Upper lobe of left lung (tissue), 6 donors: Measurements from ENCODE around the gene ICAM4. TPM values are rescaled to one million over a fixed set of nuclear protein-coding genes. Genes with fewer than 3 reads are reported as not detected.

ENCODE experiments used
- ATAC-seq, 2 donors: fragments of 200-7000 bp; cut with Tn5 transposase; one replicate each; pipeline ENCODE4 v1.9.1; 2022; ENCODE audit warnings: mild to moderate bottlenecking in 2 of 2, moderate library complexity in 2 of 2; ENCODE audit not compliant: low FRiP score in 2 of 2
- DNase-seq, 2 donors: peaks; one replicate each; pipeline ENCODE4 v3.0.0-alpha.2; 2019 to 2020
- H3K27ac ChIP-seq, 4 donors: fragments of 200-600 bp; sonication (generic); one replicate each; pipeline ENCODE4 v1.5.1; 2016 to 2019
- H3K27me3 ChIP-seq, 4 donors: fragments of 200-600 bp; sonication (generic); one replicate each; pipeline ENCODE4 v1.5.1; 2017 to 2019
- H3K36me3 ChIP-seq, 4 donors: fragments of 200-600 bp; sonication (generic); one replicate each; pipeline ENCODE4 v1.5.1; 2016 to 2019
- H3K4me1 ChIP-seq, 4 donors: fragments of 200-600 bp; sonication (generic); one replicate each; pipeline ENCODE4 v1.5.1; 2018 to 2019
- H3K4me3 ChIP-seq, 4 donors: fragments of 200-600 bp; sonication (generic); one replicate each; pipeline ENCODE4 v1.5.1; 2017 to 2019; ENCODE audit warnings: mild to moderate bottlenecking in 2 of 4, moderate library complexity in 1 of 4
- H3K9me3 ChIP-seq, 4 donors: fragments of 200-600 bp; sonication (generic); one replicate each; pipeline ENCODE4 v1.5.1; 2018 to 2019
- EP300 ChIP-seq, 4 donors: sonication (generic); formaldehyde crosslinking; IDR thresholded peaks; one replicate each; pipeline ENCODE4 v1.5.1; 2017; ENCODE audit warnings: antibody characterized with exemption in 4 of 4, control low read depth in 2 of 4
- POLR2A ChIP-seq, 4 donors: fragments of 450-650 bp; IDR thresholded peaks; one replicate each; pipeline ENCODE4 v1.5.1; 2016 to 2017; ENCODE audit warnings: antibody characterized with exemption in 4 of 4, mild to moderate bottlenecking in 2 of 4
- POLR2AphosphoS5 ChIP-seq, 2 donors: sonication (generic); formaldehyde crosslinking; IDR thresholded peaks; one replicate each; pipeline ENCODE4 v1.5.1; 2017; ENCODE audit warnings: antibody characterized with exemption in 2 of 2
- WGBS, 2 donors: methylation state at CpG; one replicate each; pipeline ENCODE4 v1.1.5; 2017 to 2018; 5-methylcytosine and 5-hydroxymethylcytosine counted together
- total RNA-seq, 6 donors: library from RNA; depleted of rRNA in 4 of 6; stranded (reverse); fragments of >200 nt in 4 of 6; gene quantifications; one replicate each; pipeline versions ENCODE4 v1.1.0 to v1.2.1, GENCODE V29; 2016 to 2021
- TF ChIP-seq, protein P1 (sequence below), 6 experiments: fragments of 450-650 bp in 4 of 6; fragments of 200-600 bp in 2 of 6; sonication (generic) in 2 of 6; IDR thresholded peaks; one replicate each; pipeline ENCODE4 v1.5.1; 2016 to 2019; ENCODE audit warnings: antibody characterized with exemption in 6 of 6
- donor health status: DM: no; HTN: no; CAD: no; lungs with moderate emphysema.
- donor health status: DM: no; HTN: yes; CAD: no; lungs with severe emphysema.

Gene ICAM4
- total RNA-seq, 6 donors from 2014 or later = 6.3 to 24.3 (median 12.0) TPM

DNA sequence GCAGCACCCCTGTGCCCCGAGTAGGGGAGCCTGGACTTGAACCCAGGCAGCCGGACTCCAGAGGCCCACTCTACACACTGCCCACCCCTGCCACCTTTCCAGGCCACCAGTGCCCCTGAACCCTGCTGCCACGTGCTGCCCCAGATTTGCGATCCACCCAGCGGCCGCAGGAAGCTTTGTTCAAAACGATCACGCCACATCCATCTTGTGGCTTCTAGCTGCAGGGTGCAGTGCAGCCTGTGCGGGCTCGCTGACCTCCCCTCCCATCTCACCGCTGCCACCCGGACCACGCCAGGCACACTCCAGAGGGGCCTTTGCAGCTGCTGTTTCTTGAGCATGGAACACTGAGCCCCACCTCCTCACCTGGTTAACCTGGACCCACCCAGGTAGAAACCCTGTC, 42.8 kb downstream of the ICAM4 start:
- ATAC-seq (no peak), DNase-seq (peak in 1 of 2 donors; percentile 54)
- Histone ChIP-seq H3K27me3 (no peaks in the 10 kb centered on the region), H3K4me1 (peaks cover 15 to 31% (median 23%) of the 10 kb centered on the region in 4 donors), H3K36me3 (peaks cover 25 to 61% (median 57%) of the 10 kb centered on the region in 4 donors), H3K27ac (no peak overlapping the region), H3K9me3 (no peaks in the 10 kb centered on the region), H3K4me3 (no peak overlapping the region)
- TF ChIP-seq, protein P1, sequence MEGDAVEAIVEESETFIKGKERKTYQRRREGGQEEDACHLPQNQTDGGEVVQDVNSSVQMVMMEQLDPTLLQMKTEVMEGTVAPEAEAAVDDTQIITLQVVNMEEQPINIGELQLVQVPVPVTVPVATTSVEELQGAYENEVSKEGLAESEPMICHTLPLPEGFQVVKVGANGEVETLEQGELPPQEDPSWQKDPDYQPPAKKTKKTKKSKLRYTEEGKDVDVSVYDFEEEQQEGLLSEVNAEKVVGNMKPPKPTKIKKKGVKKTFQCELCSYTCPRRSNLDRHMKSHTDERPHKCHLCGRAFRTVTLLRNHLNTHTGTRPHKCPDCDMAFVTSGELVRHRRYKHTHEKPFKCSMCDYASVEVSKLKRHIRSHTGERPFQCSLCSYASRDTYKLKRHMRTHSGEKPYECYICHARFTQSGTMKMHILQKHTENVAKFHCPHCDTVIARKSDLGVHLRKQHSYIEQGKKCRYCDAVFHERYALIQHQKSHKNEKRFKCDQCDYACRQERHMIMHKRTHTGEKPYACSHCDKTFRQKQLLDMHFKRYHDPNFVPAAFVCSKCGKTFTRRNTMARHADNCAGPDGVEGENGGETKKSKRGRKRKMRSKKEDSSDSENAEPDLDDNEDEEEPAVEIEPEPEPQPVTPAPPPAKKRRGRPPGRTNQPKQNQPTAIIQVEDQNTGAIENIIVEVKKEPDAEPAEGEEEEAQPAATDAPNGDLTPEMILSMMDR (IDR thresholded peaks at IDR 0.05) = no peak
- TF ChIP-seq POLR2AphosphoS5 (IDR thresholded peaks at IDR 0.05) = no peak
- no peak for TF ChIP-seq EP300 (IDR thresholded peaks at IDR 0.05)
- TF ChIP-seq POLR2A (IDR thresholded peaks at IDR 0.05) = no peak
- WGBS, 2 donors = 94 to 96% methylated on average over 12 to 13 of the region's 13 CpGs

DNA sequence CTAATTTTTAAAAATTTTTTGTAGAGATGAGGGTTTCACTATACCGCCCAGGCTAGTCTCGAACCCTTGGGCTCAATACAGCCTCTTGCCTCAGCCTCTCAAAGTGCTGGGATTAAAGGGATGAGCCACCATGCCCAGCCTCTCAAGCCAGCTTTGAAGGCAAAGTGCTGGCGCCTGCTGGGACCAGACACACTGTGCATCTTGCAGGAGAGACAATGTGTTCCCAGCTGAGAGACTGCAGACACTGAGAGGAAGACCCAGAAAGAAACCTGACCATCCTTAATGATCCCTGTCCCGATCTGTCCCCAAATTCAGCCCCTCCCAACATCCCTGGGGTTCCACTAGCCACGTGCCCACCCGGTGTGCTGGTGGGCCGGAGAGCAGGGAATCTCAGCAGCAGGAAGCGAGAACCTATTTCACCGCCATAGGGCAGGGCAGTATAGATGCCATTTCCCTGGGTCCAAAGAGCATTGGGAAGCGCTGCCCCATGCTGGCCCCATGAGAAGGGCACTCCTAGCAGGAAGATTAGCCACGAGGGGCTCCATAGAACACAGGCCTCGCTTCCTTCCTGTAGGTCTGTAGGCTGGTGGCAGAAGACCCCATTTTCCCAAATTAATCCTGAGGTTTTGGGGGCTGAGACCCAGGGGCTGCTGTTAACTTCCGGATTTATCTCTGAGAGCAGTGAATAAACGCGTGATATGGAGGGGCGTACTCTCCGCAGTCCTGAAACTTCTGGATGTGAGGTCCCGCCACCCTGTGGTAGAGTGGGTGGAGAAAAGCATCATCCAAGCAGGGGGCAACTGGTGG, 45.6 kb downstream of the ICAM4 start:
- WGBS, 2 donors = 34 to 52% methylated on average over 10 to 18 of the region's 18 CpGs
- ATAC-seq = no peak
- H3K27ac ChIP-seq = peak overlapping the region; percentile 86 to 90 (median 88)

DNA sequence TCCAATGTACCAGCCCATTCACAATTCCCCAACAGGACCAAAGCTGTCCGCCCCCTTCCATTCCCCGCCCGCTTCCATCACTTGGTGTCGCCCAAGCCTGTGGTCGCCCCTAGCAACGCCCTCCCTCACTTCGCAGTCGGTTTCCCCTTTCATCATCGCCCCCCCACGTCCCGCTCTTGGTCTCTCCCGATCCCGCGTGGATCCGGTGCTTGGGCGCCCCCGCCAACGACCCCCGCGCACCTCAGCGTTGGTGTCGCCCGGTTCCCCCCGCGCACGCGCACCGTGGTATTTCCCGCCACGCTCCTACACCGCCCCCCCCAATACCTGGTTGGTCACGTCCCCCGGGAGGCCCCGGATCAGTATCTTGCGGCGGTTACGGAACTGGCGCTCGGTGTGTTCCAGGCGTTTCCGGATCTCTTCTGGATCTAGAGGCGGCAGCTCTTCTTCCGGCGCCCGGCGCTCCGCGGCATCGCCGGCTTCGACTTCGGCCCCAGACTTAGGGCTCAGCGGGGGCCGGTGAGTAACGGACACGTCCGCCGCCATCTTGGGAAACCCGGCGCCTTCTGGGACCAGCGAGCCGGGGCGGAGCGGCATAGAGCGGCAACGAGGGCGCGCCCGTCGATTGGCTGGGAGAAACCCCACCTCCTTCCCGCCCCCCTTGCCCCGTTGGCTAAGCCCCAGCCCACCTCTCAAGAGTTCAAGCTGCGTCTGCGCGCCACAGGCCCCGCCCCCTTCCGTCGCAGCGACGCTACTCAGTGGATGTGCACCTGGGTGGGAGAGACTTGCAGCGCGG, 46.4 kb downstream of the ICAM4 start, which contains the start of gene RAVER1:
TSS of gene RAVER1 (minus strand) at position 565 of the 793 bp plus-strand sequence. CDS start at position 543, 22 bp downstream.
- Histone ChIP-seq H3K9me3 (no peaks in the 10 kb centered on the region), H3K4me1 (peaks cover 21 to 43% (median 25%) of the 10 kb centered on the region in 4 donors)

More for the DNA sequence above, 45.6 kb downstream of the ICAM4 start:
- peaks cover 16 to 33% (median 29%) of the 10 kb centered on the region in 4 donors for H3K36me3 ChIP-seq
- DNase-seq = no peak
- no peak for TF ChIP-seq POLR2AphosphoS5 (IDR thresholded peaks at IDR 0.05)
- TF ChIP-seq, protein P1 (IDR thresholded peaks at IDR 0.05) = peak in 1 of 6 experiments; percentile 4
- no peak for TF ChIP-seq EP300 (IDR thresholded peaks at IDR 0.05)
- no peak for TF ChIP-seq POLR2A (IDR thresholded peaks at IDR 0.05)
- peak overlapping the region; percentile 56 to 84 (median 63) for H3K4me3 ChIP-seq
- H3K27me3 ChIP-seq = no peaks in the 10 kb centered on the region
- peaks cover 21 to 43% (median 25%) of the 10 kb centered on the region in 4 donors for H3K4me1 ChIP-seq
- H3K9me3 ChIP-seq = no peaks in the 10 kb centered on the region

More for the DNA sequence above, 46.4 kb downstream of the ICAM4 start, which contains the start of gene RAVER1:
- Histone ChIP-seq H3K4me3 (peak within 1 kb of the TSS; percentile 56 to 84 (median 63)), H3K36me3 (peaks cover 11 to 25% (median 21%) of the 10 kb centered on the region in 4 donors), H3K27me3 (no peaks in the 10 kb centered on the region), H3K27ac (peak within 1 kb of the TSS; percentile 86 to 90 (median 88))
- WGBS, 2 donors = 0 to 1% methylated on average over 11 to 26 of the region's 82 CpGs
- TF ChIP-seq, protein P1 (IDR thresholded peaks at IDR 0.05) = peak in 2 of 6 experiments; percentile 4 to 5
- TF ChIP-seq POLR2A (IDR thresholded peaks at IDR 0.05) = peak in 3 of 4 donors; percentile 35 to 82 (median 72)
- no peak for TF ChIP-seq EP300 (IDR thresholded peaks at IDR 0.05)
- peak; percentile 59 to 84 for TF ChIP-seq POLR2AphosphoS5 (IDR thresholded peaks at IDR 0.05)
- ATAC-seq (peak; percentile 96 to 97), DNase-seq (peak; percentile 97 to 98)
